ENCODE data around the gene AQP11. TPM values are rescaled to one million over a fixed set of nuclear protein-coding genes. Genes with fewer than 3 reads are reported as not detected.

The AQP11 gene, protein sequence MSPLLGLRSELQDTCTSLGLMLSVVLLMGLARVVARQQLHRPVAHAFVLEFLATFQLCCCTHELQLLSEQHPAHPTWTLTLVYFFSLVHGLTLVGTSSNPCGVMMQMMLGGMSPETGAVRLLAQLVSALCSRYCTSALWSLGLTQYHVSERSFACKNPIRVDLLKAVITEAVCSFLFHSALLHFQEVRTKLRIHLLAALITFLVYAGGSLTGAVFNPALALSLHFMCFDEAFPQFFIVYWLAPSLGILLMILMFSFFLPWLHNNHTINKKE
- total RNA-seq (2022; extraction: Qiagen RNA extraction), result 2.1 to 2.8 TPM (median 2.6 TPM) in 5 replicates

DNA sequence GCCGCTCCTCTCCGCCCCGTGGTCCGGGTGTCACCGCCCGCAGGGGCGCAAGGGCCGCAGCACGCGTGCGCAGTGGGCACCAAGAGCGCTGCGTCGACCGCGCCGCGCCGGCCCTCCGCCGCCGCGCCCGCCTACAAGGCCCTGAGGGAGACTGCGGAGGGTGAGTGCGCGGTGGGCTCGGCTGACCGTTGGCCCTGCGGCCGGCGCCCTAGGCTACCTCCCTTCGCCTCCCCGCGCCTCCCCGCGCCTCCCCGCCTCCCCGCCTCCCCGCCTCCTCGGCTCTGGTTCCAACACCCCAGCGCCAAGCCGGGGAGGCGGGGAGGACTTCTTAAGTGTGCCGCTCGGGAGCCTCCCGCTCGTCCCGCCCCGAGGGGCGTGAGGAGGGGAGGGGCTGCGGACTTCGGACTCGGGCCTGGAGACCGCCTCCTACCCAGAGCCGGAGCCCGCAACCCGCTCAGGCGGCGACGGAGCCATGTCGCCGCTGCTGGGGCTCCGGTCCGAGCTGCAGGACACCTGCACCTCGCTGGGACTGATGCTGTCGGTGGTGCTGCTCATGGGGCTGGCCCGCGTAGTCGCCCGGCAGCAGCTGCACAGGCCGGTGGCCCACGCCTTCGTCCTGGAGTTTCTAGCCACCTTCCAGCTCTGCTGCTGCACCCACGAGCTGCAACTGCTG is at the start of gene AQP11:
AQP11 (plus strand) TSS at position 433 of the 673 bp plus-strand sequence; CDS start at position 473, 40 bp downstream.

DNA sequence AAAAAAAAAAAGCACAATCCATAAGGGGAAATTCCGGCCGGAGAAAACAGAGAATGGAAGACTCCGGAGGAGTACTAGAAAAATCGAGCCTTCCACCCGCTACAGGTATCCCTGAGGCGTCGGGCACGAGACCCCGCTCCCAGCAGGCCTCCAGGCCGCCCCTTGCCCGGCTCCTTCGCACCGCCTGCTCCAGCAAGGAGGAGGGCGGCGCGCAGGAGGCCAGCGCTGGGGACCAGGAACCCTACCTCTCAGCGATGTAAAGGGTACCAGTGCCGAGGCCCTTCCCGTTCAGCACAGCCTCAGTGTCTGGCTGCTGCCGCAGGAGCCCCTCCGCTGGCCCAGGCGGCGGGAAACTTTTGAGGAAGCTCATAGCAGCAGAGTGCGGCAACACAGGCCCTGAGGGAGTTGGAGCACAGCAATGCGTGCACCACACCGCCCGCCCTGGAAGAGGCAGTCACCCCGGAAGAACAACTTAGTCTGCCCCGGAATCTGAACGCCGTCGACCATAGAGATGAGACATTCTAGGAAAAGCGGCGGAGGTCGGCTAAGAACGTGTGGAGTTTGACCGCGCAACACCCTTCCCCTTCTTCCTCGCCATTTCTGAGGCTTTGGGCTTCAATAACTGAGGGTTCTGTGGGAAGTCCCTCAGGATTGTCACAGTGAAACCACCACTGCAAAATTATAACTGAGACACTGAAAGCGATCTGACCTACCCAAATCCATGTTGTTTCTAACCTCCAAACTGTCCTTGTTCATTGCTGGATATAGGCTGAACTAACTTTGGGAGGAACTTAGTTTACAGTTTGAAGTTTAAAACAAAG is 47.8 kb downstream of the AQP11 start, which contains the start of gene CLNS1A:
CLNS1A (minus strand) TSS at position 450 of the 821 bp plus-strand sequence; CDS start at position 370, 80 bp downstream.

Other genes with a start within 250 kb of the AQP11 start
- 19.4 to 28.9 TPM (median 24.0 TPM) in 5 replicates for gene PAK1, start 115.9 kb upstream of the AQP11 start, total RNA-seq (2022; extraction: Qiagen RNA extraction)
- gene CLNS1A, start 47.8 kb downstream of the AQP11 start, total RNA-seq (2022; extraction: Qiagen RNA extraction), result 150 to 193 TPM (median 154 TPM) in 5 replicates
- 11.3 to 21.4 TPM (median 16.5 TPM) in 5 replicates for gene RSF1, start 230.8 kb downstream of the AQP11 start, total RNA-seq (2022; extraction: Qiagen RNA extraction)
- 25.0 to 41.8 TPM (median 26.4 TPM) in 5 replicates for gene AAMDC, start 231.2 kb downstream of the AQP11 start, total RNA-seq (2022; extraction: Qiagen RNA extraction)